ENCODE results near the gene SLC38A3.

GRCh38 chr3:50251220-50251619 is 46.1 kb downstream of the SLC38A3 start:
- TF ChIP-seq CTCF (IDR thresholded peaks at IDR 0.05) (no peak), POLR2A (IDR thresholded peaks at IDR 0.05) (no peak)
